HL-60 (cell line): ENCODE measurements around the gene RAB10.
A peak's percentile ranks its signal among the peaks of the same experiment; 100 is the strongest.
"Not testable (repeated sequence)": the region's sequence is repeated elsewhere in the genome, so short reads cannot be mapped to it uniquely, and the experiment has no call there.

Experiments
- DNase-seq, 2 experiments: peaks; one replicate each; pipeline ENCODE4 v3.0.0-alpha.2; 2010 to 2020; ENCODE audit warnings: low read depth in 1 of 2, low spot score in 1 of 2
- H3K27ac ChIP-seq: fragments of 250-450 bp; sonication (Bioruptor Pico); replicated peaks from 2 replicates; pipeline ENCODE4 v1.5.1; 2020; ENCODE audit warnings: mild to moderate bottlenecking, moderate library complexity
- H3K27me3 ChIP-seq: fragments of 250-450 bp; sonication (Bioruptor Pico); 2 replicates; pipeline ENCODE4 v1.5.1; 2021; ENCODE audit warnings: mild to moderate bottlenecking, moderate library complexity; ENCODE audit not compliant: insufficient read depth, poor library complexity, severe bottlenecking
- H3K4me3 ChIP-seq: replicated peaks from 2 replicates; pipeline ENCODE4 v1.5.1; 2011; ENCODE audit warnings: mild to moderate bottlenecking, control low read depth, low read length; ENCODE audit not compliant: insufficient read depth
- GABPA ChIP-seq: IDR thresholded peaks from 2 replicates; pipeline ENCODE4 v1.6.1; 2012; ENCODE audit warnings: low read depth
- POLR2AphosphoS5 ChIP-seq: IDR thresholded peaks from 2 replicates; pipeline ENCODE4 v1.6.1; 2012; ENCODE audit warnings: low read depth
- SPI1 ChIP-seq: IDR thresholded peaks from 2 replicates; pipeline ENCODE4 v1.6.1; 2012; ENCODE audit warnings: low read depth, mild to moderate bottlenecking, borderline replicate concordance
- TF ChIP-seq, protein P1 (sequence below): IDR thresholded peaks from one replicate; pipeline ENCODE4 v1.5.1; 2011; ENCODE audit warnings: low read length, control low read depth, inconsistent platforms; ENCODE audit not compliant: insufficient read depth
- TF ChIP-seq, protein P2 (sequence below): IDR thresholded peaks from 2 replicates; pipeline ENCODE4 v1.6.1; 2012; ENCODE audit warnings: low read depth; ENCODE audit not compliant: insufficient replicate concordance

RAB10 gene

DNA sequence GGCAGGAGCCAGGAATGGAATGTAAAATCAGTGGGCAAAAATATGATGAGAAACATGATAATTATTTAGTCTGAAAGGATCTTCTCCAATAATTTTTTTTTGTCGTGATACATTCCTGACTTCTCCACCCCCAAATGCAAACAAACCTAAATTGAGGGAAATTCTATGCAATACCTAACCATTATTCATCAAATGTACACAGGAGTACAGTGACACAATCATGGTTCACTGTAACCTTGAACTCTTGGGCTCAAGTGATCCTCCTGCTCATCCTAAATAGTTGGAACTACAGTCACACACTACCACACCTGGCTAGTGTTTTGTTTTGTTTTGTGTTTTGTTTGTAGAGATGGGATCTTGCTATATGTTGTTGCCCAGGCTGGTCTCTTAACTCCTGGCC lies 46.5 kb downstream of the RAB10 start:
- no peak overlapping the region for H3K27ac ChIP-seq

DNA sequence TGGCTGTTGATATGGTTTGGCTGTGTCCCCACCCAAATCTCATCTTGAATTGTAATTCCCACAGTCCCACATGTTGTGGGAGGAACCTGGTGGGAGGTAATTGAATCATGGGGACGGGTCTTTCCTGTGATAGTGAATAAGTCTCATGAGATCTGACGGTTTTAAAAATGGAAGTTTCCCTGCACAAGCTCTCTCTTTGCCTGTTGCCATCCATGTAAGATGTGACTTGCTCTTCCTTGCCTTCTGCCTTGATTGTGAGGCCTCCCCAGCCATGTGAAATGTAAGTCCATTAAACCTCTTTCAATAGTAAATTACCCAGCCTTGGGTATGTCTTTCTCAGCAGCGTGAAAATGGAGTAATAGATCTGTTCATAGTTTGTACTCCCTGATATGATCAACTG lies 47.0 kb downstream of the RAB10 start:
- H3K4me3 ChIP-seq, H3K27me3 ChIP-seq, H3K27ac ChIP-seq, DNase-seq: not testable (repeated sequence)

More for the DNA sequence above, 46.5 kb downstream of the RAB10 start:
- no peaks in the 10 kb centered on the region for H3K27me3 ChIP-seq
- H3K4me3 ChIP-seq = no peak overlapping the region
- DNase-seq = no peak
- TF ChIP-seq, protein P1, sequence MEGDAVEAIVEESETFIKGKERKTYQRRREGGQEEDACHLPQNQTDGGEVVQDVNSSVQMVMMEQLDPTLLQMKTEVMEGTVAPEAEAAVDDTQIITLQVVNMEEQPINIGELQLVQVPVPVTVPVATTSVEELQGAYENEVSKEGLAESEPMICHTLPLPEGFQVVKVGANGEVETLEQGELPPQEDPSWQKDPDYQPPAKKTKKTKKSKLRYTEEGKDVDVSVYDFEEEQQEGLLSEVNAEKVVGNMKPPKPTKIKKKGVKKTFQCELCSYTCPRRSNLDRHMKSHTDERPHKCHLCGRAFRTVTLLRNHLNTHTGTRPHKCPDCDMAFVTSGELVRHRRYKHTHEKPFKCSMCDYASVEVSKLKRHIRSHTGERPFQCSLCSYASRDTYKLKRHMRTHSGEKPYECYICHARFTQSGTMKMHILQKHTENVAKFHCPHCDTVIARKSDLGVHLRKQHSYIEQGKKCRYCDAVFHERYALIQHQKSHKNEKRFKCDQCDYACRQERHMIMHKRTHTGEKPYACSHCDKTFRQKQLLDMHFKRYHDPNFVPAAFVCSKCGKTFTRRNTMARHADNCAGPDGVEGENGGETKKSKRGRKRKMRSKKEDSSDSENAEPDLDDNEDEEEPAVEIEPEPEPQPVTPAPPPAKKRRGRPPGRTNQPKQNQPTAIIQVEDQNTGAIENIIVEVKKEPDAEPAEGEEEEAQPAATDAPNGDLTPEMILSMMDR = no peak
- TF ChIP-seq SPI1 (no peak), GABPA (no peak), POLR2AphosphoS5 (no peak)
- TF ChIP-seq, protein P2, sequence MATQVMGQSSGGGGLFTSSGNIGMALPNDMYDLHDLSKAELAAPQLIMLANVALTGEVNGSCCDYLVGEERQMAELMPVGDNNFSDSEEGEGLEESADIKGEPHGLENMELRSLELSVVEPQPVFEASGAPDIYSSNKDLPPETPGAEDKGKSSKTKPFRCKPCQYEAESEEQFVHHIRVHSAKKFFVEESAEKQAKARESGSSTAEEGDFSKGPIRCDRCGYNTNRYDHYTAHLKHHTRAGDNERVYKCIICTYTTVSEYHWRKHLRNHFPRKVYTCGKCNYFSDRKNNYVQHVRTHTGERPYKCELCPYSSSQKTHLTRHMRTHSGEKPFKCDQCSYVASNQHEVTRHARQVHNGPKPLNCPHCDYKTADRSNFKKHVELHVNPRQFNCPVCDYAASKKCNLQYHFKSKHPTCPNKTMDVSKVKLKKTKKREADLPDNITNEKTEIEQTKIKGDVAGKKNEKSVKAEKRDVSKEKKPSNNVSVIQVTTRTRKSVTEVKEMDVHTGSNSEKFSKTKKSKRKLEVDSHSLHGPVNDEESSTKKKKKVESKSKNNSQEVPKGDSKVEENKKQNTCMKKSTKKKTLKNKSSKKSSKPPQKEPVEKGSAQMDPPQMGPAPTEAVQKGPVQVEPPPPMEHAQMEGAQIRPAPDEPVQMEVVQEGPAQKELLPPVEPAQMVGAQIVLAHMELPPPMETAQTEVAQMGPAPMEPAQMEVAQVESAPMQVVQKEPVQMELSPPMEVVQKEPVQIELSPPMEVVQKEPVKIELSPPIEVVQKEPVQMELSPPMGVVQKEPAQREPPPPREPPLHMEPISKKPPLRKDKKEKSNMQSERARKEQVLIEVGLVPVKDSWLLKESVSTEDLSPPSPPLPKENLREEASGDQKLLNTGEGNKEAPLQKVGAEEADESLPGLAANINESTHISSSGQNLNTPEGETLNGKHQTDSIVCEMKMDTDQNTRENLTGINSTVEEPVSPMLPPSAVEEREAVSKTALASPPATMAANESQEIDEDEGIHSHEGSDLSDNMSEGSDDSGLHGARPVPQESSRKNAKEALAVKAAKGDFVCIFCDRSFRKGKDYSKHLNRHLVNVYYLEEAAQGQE = no peak

DNA sequence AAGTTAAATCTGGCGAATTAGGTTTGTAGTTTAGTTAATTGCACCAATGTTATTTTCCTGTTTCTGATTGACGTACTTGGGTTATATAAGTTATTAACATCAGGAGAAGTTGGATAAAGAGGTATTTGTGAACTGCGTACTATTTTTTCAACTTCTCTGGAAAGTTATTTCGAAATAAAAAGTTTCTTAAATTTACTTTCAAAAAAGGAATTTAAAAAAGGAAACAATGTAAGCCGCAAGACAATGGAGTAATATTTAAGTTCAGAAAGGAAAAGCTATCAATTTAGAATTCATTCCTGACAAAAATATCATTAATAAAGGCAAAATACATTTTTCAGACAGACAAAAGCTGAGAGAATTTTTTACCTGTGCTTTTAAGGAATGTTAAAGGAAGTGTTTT lies 47.7 kb downstream of the RAB10 start:
- DNase-seq = no peak
- Histone ChIP-seq H3K27ac (no peak overlapping the region), H3K27me3 (no peaks in the 10 kb centered on the region), H3K4me3 (no peak overlapping the region)
- TF ChIP-seq, protein P2 = no peak
- TF ChIP-seq GABPA (no peak), POLR2AphosphoS5 (no peak), SPI1 (no peak)
- TF ChIP-seq, protein P1 = no peak

DNA sequence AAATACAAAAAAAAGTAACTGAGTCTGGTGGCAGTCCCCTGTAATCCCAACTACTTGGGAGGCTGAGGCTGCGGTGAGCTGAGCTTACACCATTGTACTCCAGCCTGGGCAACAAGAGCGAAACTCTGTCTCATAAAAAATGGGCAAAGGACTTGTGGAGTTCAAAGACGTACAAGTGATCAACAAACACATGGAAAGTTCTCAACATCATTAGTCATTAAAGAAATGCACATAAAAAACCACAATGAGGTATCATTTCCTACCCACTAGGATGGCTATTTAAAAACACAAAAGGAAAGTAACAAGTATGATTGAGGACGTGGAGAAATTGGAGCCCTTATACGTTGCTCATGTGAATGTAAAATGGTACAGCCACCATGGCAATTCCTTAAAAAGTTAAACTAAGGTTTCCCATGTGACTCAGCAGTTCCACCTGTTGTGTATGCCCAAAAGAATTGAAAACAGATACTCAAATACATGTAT lies 52.3 kb downstream of the RAB10 start:
- Histone ChIP-seq H3K27ac (peak overlapping the region; percentile 22; the same call in 1 of the 2 replicates), H3K4me3 (no peak overlapping the region), H3K27me3 (no peaks in the 10 kb centered on the region)
- no peak for TF ChIP-seq GABPA
- TF ChIP-seq SPI1 = no peak
- TF ChIP-seq, protein P1 = no peak
- TF ChIP-seq POLR2AphosphoS5 = no peak
- TF ChIP-seq, protein P2 = no peak
- no peak for DNase-seq
